Activated naive CD4-positive, alpha-beta T cell treated with anti-CD3 and anti-CD28 coated beads, Interleukin-2, amount 50 U/mL, for 16 hours (primary cell): Measurements from ENCODE around the gene CDX1.

ENCODE experiments used
- DNase-seq: peaks from one replicate; pipeline ENCODE4 v3.0.0-alpha.2; 2020

The CDX1 gene

DNA sequence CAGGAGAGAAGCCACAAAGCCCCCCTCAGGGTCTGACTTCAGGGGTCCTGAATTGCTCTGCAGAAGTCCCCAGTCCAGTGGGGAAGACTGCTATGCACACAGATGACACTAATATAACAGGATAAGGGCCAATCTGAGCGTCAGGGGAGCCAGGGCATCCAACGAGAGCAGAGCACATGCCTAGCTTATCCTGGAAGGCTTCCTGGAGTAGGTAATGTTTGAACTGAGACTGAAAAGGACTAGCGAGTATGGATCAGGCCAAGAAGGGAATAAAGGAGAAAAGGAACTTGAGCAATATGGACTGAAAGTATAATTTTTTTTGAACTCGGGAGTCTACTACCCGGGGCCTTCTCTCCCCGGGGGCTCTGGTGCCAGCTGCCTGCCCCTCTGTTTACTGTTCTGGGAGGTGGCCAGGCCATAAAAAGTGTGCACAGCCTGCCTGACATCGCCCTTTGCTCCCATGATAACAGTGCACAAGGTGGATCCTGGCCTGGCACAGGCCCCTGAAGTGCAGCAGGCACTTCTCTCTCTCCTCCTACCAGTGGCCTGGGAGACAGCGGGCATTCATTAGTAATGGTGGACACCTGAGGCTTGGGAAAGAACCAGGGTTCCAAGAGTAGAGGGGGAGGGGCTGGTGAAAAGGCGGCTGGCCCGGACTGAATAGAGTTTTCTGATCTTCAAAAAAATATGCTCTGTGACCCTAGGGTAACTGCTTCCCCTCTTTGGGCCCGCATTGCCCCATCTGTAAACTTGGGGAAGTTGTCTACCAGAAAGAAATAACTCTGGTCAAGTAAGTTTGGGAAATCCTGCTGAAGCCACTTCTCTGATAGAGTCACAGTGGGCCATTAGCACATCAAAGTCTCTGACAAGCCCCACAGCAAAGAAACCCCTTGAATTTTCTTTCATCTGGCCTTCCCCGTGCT lies 18.7 kb downstream of the CDX1 start:
- DNase-seq = no peak

GRCh38 chr5:150186137-150186536 lies 19.6 kb downstream of the CDX1 start:
- DNase-seq = no peak

DNA sequence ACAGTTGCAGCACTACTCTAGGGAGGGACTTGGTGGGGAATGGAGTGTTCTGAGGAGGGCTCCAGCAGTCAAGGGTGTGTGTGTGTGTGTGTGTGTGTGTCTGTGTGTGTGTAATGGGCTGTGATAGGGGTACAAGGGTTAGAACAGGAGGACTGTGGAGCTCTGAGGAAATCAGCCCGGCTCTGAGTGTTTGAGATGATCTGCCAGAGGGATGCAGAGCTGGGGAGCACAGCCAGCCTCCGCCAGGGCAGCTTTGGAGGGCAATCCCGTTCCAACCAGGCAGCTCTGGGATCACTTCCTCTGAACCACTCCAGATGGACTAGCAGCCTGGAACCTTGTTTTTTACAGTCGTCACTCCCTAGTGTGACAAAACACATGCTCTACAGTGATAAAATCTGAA lies 20.3 kb downstream of the CDX1 start:
- no peak for DNase-seq

DNA sequence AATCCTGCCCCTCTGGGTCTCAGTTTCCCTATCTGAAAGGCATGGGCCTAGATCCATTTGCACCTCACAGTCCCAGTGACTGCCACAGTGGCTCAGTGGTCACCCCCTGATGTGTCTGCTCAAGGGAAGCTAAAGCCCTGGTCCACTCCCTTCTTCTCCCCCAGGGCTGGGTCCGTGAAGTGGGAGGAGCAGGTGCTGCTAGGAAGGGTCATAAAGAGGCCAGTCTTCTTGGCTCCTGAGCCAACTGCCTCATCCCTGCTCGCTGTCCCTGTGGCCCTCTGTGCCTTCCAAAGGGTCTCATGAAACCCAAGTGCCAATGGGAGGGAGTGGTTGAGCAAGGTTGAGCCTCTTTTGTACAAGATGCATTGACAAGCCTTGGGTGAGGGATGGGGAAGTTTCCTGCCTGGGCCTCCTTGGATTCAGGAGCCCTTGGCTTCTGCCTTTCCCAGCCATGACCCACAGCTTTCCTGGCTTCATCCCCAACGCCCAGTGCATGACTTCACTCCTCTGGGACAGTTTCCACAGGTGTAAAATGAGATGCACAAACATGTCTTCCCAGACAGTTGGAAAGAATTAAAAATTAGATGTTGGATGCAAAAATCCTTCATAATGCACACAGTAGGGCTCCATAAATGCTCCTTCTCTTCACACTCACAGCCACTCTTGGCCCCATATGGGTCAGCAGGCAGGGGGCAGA lies 21.7 kb downstream of the CDX1 start:
- DNase-seq = no peak

- DNase-seq = no peak
These were observed 22.7 kb downstream of the CDX1 start for GRCh38 chr5:150189326-150189725.

GRCh38 chr5:150189728-150190502 lies 23.3 kb downstream of the CDX1 start, which contains the start of gene SLC6A7:
SLC6A7 (plus strand) TSS chr5:150190062; CDS start chr5:150190328, 266 bp downstream.
- no peak for DNase-seq

DNA sequence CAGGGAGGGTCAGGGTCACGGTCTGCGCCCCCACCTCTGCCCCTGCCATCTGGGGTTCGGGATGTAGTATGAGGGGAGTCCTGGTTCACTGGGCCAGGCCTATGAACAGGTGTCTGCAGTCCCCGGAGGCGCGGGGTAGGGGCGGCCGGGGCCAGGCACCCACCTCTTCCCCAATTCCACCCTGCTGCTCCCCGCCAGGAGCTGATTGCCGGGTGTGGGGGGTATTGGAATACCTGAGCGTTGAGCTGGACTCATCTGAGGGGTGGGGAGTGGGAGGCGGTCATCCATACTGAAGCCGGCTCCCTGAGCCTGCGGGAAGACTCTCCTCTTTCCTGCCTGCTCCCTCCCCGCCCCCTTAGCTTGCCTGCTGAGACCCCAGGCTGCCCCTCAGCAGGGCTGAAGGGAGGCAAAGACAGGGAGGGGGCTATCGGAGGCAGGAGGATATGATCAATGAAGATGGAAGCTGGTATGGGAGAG lies 24.0 kb downstream of the CDX1 start:
- DNase-seq = no peak

DNA sequence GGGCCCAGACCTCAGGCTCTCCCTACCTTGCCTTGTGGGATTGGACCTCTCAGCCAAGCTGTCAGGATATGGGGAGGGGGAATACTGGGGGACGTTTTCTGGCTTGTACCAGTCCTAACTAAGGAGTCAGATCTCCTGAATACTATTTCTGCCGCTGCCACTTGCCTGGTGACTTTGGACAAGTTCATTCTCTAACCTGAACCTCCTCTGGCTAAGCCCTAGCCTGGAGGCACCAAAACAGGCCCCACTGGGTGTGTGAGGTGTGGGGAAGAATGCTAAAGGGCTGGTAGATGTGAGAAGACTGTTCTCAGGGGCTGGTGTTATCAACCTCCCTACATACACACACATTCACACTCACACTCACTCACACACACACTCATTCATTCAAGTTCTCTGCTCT lies 24.4 kb downstream of the CDX1 start:
- DNase-seq = no peak

DNA sequence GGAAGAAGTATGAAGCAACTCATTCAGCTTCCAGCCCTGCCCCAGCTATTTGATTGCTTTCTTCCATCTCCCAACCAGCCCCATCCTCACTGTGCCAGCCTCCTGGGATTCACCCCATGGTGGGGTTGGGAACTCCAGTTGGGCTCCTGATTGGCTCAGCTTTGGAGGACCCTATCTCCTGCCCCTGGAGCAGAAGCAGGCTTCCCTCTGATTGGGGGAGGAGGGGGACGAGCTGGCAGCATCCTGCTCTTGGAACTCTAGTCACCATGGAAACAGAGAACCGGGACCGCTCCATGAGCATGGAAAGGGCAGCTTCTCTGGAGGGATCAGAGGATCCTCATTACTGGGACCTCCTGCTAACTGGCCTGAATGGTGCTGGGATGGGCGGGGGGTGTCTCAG lies 25.9 kb downstream of the CDX1 start:
- DNase-seq = no peak

GRCh38 chr5:150195736-150196485 lies 29.3 kb downstream of the CDX1 start:
- DNase-seq = no peak

DNA sequence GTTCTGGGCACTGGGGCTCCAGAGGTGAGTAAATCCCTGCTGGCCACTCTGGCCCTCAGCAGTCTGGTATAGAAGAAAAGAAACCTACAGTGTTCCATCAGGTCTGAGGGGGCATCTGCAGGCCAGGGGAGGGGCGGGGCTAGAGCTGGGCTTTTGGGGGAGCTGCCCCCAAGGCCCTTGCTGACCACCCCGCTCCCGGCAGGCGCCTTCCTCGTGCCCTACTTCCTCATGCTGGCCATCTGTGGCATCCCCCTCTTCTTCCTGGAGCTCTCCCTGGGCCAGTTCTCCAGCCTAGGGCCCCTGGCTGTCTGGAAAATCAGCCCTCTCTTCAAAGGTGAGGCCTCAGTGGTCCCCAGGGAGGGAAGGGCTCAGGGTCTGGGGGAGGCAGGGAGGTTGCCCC lies 29.9 kb downstream of the CDX1 start:
- DNase-seq = no peak

GRCh38 chr5:150196986-150197385 lies 30.4 kb downstream of the CDX1 start:
- DNase-seq = no peak

DNA sequence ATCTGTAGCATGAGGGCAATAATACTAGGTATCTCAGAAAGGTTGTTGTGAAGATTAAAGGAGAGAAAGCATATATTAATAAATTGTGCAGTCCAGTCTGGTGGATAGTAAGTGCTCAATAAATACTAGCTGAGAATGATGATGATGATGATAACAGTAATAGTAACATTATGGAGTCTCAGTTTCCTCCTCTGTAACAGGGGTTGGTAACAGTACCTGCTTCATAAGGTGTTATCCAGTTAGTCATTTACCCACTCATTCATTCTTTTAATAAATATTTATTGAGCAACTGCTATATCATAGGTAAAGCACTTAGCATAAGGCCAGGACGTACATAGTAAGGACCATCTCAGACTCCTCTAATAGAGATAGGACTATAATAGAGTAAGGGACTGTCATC lies 30.9 kb downstream of the CDX1 start:
- no peak for DNase-seq

DNA sequence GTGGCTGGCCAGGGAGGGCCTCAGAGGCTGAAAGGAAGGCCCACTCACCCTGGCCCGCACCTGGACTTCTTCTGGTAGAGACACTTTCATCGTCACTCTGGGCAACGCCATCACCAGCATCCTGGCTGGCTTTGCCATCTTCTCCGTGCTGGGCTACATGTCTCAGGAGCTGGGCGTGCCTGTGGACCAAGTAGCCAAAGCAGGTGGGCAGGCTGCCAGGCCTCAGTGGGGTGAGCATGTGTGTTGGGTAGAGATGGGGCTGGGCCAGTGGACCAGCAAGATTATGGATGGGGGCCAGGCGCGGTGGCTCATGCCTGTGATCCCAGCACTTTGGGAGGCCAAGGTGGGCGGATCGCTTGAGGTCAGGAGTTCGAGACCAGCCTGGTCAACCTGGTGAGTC lies 35.9 kb downstream of the CDX1 start:
- no peak for DNase-seq

DNA sequence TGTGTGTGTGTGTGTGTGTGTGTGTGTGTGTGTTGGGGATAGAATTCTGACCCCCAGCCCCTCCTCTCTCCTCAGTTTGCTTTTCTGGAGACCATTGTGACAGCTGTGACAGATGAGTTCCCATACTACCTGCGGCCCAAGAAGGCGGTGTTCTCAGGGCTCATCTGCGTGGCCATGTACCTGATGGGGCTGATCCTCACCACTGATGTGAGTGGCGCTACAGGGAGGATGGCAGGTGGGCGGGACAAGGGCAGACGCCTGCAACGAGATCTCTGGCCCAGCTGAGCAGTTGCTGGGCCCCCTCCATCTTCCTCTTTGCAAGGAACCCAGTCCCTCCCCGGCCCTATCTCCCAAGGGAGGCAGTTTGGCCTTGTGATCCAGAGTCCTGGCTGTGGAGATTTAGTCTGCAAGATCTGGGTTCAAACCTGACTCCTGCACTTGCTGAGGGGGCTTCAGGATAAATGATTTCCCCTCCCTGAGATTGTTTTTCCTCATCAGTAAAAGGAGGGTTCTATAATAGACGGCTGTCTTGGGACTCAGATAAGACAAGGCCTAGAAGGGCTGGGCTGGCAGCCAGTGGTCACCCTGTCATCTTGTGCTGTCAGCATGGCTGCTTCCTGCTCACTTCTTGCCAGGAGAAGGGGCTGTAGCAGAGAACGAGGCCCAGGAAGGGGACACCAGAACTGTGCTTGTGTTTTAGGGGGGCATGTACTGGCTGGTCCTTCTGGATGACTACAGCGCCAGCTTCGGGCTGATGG lies 37.4 kb downstream of the CDX1 start:
- DNase-seq = no peak

- no peak for DNase-seq
These were observed 38.0 kb downstream of the CDX1 start for GRCh38 chr5:150204590-150204960.

- DNase-seq = no peak
These were observed 39.7 kb downstream of the CDX1 start for GRCh38 chr5:150206098-150206778.

- DNase-seq = no peak
These were observed 40.2 kb downstream of the CDX1 start for GRCh38 chr5:150206779-150207115.

GRCh38 chr5:150208187-150209098 lies 41.9 kb downstream of the CDX1 start:
- DNase-seq = no peak

- no peak for DNase-seq
These were observed 42.6 kb downstream of the CDX1 start for GRCh38 chr5:150209099-150209635.
